ENCODE results near the gene CPT1A. TPM values are rescaled to one million over a fixed set of nuclear protein-coding genes. Genes with fewer than 3 reads are reported as not detected.
A peak's percentile ranks its signal among the peaks of the same experiment; 100 is the strongest.

CPT1A gene
- total RNA-seq, 2 donors from 2014 or later: 33.3 to 55.2 TPM

- Histone ChIP-seq H3K27ac (no peak overlapping the region), H3K4me3 (peak overlapping the region in 1 of 2 donors; percentile 22), H3K27me3 (replicated peaks; ENCODE audit: insufficient read depth) (no peaks in the 10 kb centered on the region), H3K9me3 (no peaks in the 10 kb centered on the region), H3K4me1 (replicated peaks) (no peaks in the 10 kb centered on the region), H3K36me3 (no peaks in the 10 kb centered on the region)
- TF ChIP-seq CTCF (IDR thresholded peaks at IDR 0.05) (no peak), POLR2AphosphoS5 (IDR thresholded peaks at IDR 0.05) (no peak), POLR2A (IDR thresholded peaks at IDR 0.05) (no peak)
- DNase-seq (ENCODE audit: low spot score): no peak
- WGBS: 83% methylated on average over 3 of the region's 3 CpGs
- intact Hi-C loops (cut with DNase I): no loop called here
Measured at GRCh38 chr11:68844376-68844775, 2.7 kb upstream of the CPT1A start.

- H3K36me3 ChIP-seq: no peaks in the 10 kb centered on the region
- H3K27me3 ChIP-seq (replicated peaks; ENCODE audit: insufficient read depth): no peaks in the 10 kb centered on the region
- TF ChIP-seq POLR2AphosphoS5 (IDR thresholded peaks at IDR 0.05): peak; percentile 67
- TF ChIP-seq CTCF (IDR thresholded peaks at IDR 0.05): peak; percentile 16 to 89 (median 62)
- TF ChIP-seq POLR2A (IDR thresholded peaks at IDR 0.05): no peak
- H3K4me1 ChIP-seq (replicated peaks): no peaks in the 10 kb centered on the region
- DNase-seq (ENCODE audit: low spot score): peak; percentile 80
- H3K9me3 ChIP-seq: no peaks in the 10 kb centered on the region
- H3K27ac ChIP-seq: peak overlapping the region in 1 of 2 donors; percentile 2
- intact Hi-C loops (cut with DNase I): no loop called here
- WGBS: 7% methylated on average over 53 of the region's 54 CpGs
- peak overlapping the region; percentile 6 to 22 for H3K4me3 ChIP-seq
Measured at GRCh38 chr11:68843703-68844312, 2.1 kb upstream of the CPT1A start.

- no peaks in the 10 kb centered on the region for H3K36me3 ChIP-seq
- TF ChIP-seq POLR2AphosphoS5 (IDR thresholded peaks at IDR 0.05): no peak
- TF ChIP-seq CTCF (IDR thresholded peaks at IDR 0.05): no peak
- no peak for TF ChIP-seq POLR2A (IDR thresholded peaks at IDR 0.05)
- H3K9me3 ChIP-seq: no peaks in the 10 kb centered on the region
- H3K27me3 ChIP-seq (replicated peaks; ENCODE audit: insufficient read depth): no peaks in the 10 kb centered on the region
- no peak overlapping the region for H3K27ac ChIP-seq
- DNase-seq (ENCODE audit: low spot score): no peak
- intact Hi-C loops (cut with DNase I): no loop called here
- 42% methylated on average over 23 of the region's 23 CpGs for WGBS
- H3K4me1 ChIP-seq (replicated peaks): peaks cover 6% of the 10 kb centered on the region
- H3K4me3 ChIP-seq: peak overlapping the region; percentile 9 to 74
Measured at GRCh38 chr11:68843052-68843561, 1.4 kb upstream of the CPT1A start.

- peaks cover 11% of the 10 kb centered on the region for H3K4me1 ChIP-seq (replicated peaks)
- H3K27ac ChIP-seq: peak overlapping the region in 1 of 2 donors; percentile 89
- WGBS: 33% methylated on average over 25 of the region's 25 CpGs
- TF ChIP-seq POLR2AphosphoS5 (IDR thresholded peaks at IDR 0.05) (no peak), CTCF (IDR thresholded peaks at IDR 0.05) (no peak), POLR2A (IDR thresholded peaks at IDR 0.05) (no peak)
- no peaks in the 10 kb centered on the region for H3K36me3 ChIP-seq
- intact Hi-C loops (cut with DNase I): no loop called here
- H3K27me3 ChIP-seq (replicated peaks; ENCODE audit: insufficient read depth): no peaks in the 10 kb centered on the region
- H3K9me3 ChIP-seq: no peaks in the 10 kb centered on the region
- peak overlapping the region; percentile 9 to 74 for H3K4me3 ChIP-seq
- no peak for DNase-seq (ENCODE audit: low spot score)
Measured at GRCh38 chr11:68842427-68843051, 823 bp upstream of the CPT1A start.

Measured in prostate gland (tissue), 2 donors.